Trophoblast cell (in vitro differentiated cells and primary cell): ENCODE measurements around the gene BRWD1.

ENCODE experiments used
- DNase-seq, 2 donors: peaks; one replicate each; pipeline ENCODE4 v3.0.0-alpha.2; 2016
- H2AFZ ChIP-seq: 2 replicates; pipeline ENCODE4 v1.6.1; 2013; ENCODE audit warnings: low read length, moderate library complexity, mild to moderate bottlenecking; ENCODE audit not compliant: insufficient read depth, poor library complexity
- H2AK5ac ChIP-seq: 2 replicates; pipeline ENCODE4 v1.6.1; 2013; ENCODE audit warnings: mild to moderate bottlenecking, low read length
- H2BK120ac ChIP-seq: 2 replicates; pipeline ENCODE4 v1.6.1; 2013; ENCODE audit warnings: low read length, mild to moderate bottlenecking, moderate library complexity; ENCODE audit not compliant: insufficient read depth, poor library complexity
- H2BK12ac ChIP-seq: 2 replicates; pipeline ENCODE4 v1.6.1; 2013; ENCODE audit warnings: mild to moderate bottlenecking, low read length, moderate library complexity
- H2BK5ac ChIP-seq: 2 replicates; pipeline ENCODE4 v1.6.1; 2013; ENCODE audit warnings: low read length, low read depth, moderate library complexity, mild to moderate bottlenecking; ENCODE audit not compliant: poor library complexity
- H3K14ac ChIP-seq: 2 replicates; pipeline ENCODE4 v1.6.1; 2013; ENCODE audit warnings: mild to moderate bottlenecking, low read length
- H3K18ac ChIP-seq: 2 replicates; pipeline ENCODE4 v1.6.1; 2013; ENCODE audit warnings: mild to moderate bottlenecking, low read length
- H3K23ac ChIP-seq: 2 replicates; pipeline ENCODE4 v1.6.1; 2013; ENCODE audit warnings: low read length
- H3K27ac ChIP-seq: 2 replicates; pipeline ENCODE4 v1.5.1; 2013; ENCODE audit warnings: low read depth, mild to moderate bottlenecking, inconsistent platforms, low read length, moderate library complexity
- H3K27me3 ChIP-seq: 2 replicates; pipeline ENCODE4 v1.6.1; 2013; ENCODE audit warnings: inconsistent platforms, mild to moderate bottlenecking, low read length, moderate library complexity; ENCODE audit not compliant: insufficient read depth
- H3K36me3 ChIP-seq, 2 experiments: 1 replicate in 1 of 2; 2 replicates in 1 of 2; pipeline ENCODE4 v1.6.1; 2013; ENCODE audit warnings: low read length in 2 of 2, mild to moderate bottlenecking in 2 of 2, moderate library complexity in 1 of 2; ENCODE audit not compliant: insufficient read depth in 2 of 2, control insufficient read depth in 1 of 2
- H3K4ac ChIP-seq: 2 replicates; pipeline ENCODE4 v1.6.1; 2013; ENCODE audit warnings: low read depth, mild to moderate bottlenecking, low read length, moderate library complexity
- H3K4me1 ChIP-seq, 2 experiments: 1 replicate in 1 of 2; 2 replicates in 1 of 2; pipeline ENCODE4 v1.6.1; 2013; ENCODE audit warnings: low read length in 2 of 2, mild to moderate bottlenecking in 2 of 2, moderate library complexity in 1 of 2; ENCODE audit not compliant: insufficient read depth in 2 of 2, control insufficient read depth in 1 of 2
- H3K4me2 ChIP-seq: 2 replicates; pipeline ENCODE4 v1.6.1; 2013; ENCODE audit warnings: inconsistent platforms, mild to moderate bottlenecking, low read length, moderate library complexity
- H3K4me3 ChIP-seq: 2 replicates; pipeline ENCODE4 v1.5.1; 2013; ENCODE audit warnings: mild to moderate bottlenecking, low read depth, low read length, inconsistent platforms
- H3K79me1 ChIP-seq: one replicate; pipeline ENCODE4 v1.6.1; 2013; ENCODE audit warnings: low read length
- H3K79me2 ChIP-seq: 2 replicates; pipeline ENCODE4 v1.6.1; 2013; ENCODE audit warnings: low read length, mild to moderate bottlenecking; ENCODE audit not compliant: control insufficient read depth, insufficient read depth, poor library complexity
- H3K9ac ChIP-seq: 2 replicates; pipeline ENCODE4 v1.6.1; 2013; ENCODE audit warnings: mild to moderate bottlenecking, low read length
- H3K9me3 ChIP-seq: 2 replicates; pipeline ENCODE4 v1.6.1; 2013; ENCODE audit warnings: low read depth, mild to moderate bottlenecking, control low read depth, inconsistent platforms, low read length; ENCODE audit not compliant: insufficient read depth
- H4K12ac ChIP-seq: 2 replicates; pipeline ENCODE4 v1.6.1; 2013; ENCODE audit warnings: low read depth, mild to moderate bottlenecking, low read length, moderate library complexity
- H4K8ac ChIP-seq: 2 replicates; pipeline ENCODE4 v1.6.1; 2013; ENCODE audit warnings: low read depth, mild to moderate bottlenecking, low read length, moderate library complexity
- H4K91ac ChIP-seq: one replicate; pipeline ENCODE4 v1.6.1; 2013; ENCODE audit warnings: low read depth, mild to moderate bottlenecking, low read length, moderate library complexity
- WGBS: extraction: QIAGEN DNeasy Blood & Tissue Kit; methylation state at CpG from one replicate; pipeline ENCODE4 v1.1.7; 2013; ENCODE audit warnings: missing lambda C conversion rate; ENCODE audit not compliant: insufficient read length, insufficient coverage; ENCODE audit errors: extremely low coverage; 5-methylcytosine and 5-hydroxymethylcytosine counted together

The BRWD1 gene

GRCh38 chr21:39265603-39266002 lies 47.8 kb downstream of the BRWD1 start:
- H2AK5ac ChIP-seq, result no peak overlapping the region
- H3K27ac ChIP-seq, result no peak overlapping the region
- no peak overlapping the region for H3K18ac ChIP-seq
- no peaks in the 10 kb centered on the region for H3K27me3 ChIP-seq
- peaks cover 16 to 17% of the 10 kb centered on the region in 2 experiments for H3K36me3 ChIP-seq
- WGBS, result no CpG with 5 or more reads among the region's 2 CpGs
- no peaks in the 10 kb centered on the region for H3K79me2 ChIP-seq
- H3K9me3 ChIP-seq, result no peaks in the 10 kb centered on the region
- H3K4me1 ChIP-seq, result no peaks in the 10 kb centered on the region
- no peak overlapping the region for H2AFZ ChIP-seq
- no peak overlapping the region for H3K9ac ChIP-seq
- H4K12ac ChIP-seq, result no peak overlapping the region
- H4K91ac ChIP-seq, result no peak overlapping the region
- H3K23ac ChIP-seq, result no peak overlapping the region
- no peak for DNase-seq
- no peak overlapping the region for H3K4me3 ChIP-seq
- H3K14ac ChIP-seq, result no peak overlapping the region
- no peak overlapping the region for H2BK120ac ChIP-seq
- no peak overlapping the region for H2BK12ac ChIP-seq
- no peak overlapping the region for H3K4ac ChIP-seq
- no peaks in the 10 kb centered on the region for H3K79me1 ChIP-seq
- H2BK5ac ChIP-seq, result no peak overlapping the region
- no peak overlapping the region for H3K4me2 ChIP-seq
- no peak overlapping the region for H4K8ac ChIP-seq

DNA sequence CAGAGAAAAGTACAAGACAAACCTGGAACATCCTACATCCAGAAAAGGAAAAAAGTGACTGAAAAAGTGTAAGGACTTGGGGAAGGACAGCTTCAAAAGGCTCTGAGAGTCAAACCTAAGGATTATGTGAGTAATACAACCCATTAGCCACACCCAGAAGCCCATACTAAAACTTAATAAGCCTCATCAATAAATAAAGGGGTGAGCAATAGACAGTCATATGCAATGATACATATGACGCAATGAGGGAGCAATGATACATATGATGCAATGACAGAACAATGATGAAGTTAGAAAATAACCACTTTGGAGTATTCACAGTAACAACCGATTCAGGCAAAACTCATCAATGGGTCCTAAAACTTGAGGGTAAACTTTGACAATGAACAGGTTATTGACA lies 50.1 kb downstream of the BRWD1 start:
- H2BK12ac ChIP-seq, result no peak overlapping the region
- H4K8ac ChIP-seq, result no peak overlapping the region
- H3K9me3 ChIP-seq, result no peaks in the 10 kb centered on the region
- no peak overlapping the region for H3K18ac ChIP-seq
- H3K27ac ChIP-seq, result no peak overlapping the region
- H3K36me3 ChIP-seq, result peaks cover 15 to 20% of the 10 kb centered on the region in 2 experiments
- no peak overlapping the region for H3K4ac ChIP-seq
- H2AK5ac ChIP-seq, result no peak overlapping the region
- no peak overlapping the region for H4K91ac ChIP-seq
- H3K4me1 ChIP-seq, result no peaks in the 10 kb centered on the region
- no CpG with 5 or more reads among the region's 2 CpGs for WGBS
- H2AFZ ChIP-seq, result no peak overlapping the region
- H2BK120ac ChIP-seq, result no peak overlapping the region
- H3K14ac ChIP-seq, result no peak overlapping the region
- no peak overlapping the region for H4K12ac ChIP-seq
- H3K9ac ChIP-seq, result no peak overlapping the region
- DNase-seq, result no peak
- no peak overlapping the region for H3K23ac ChIP-seq
- H3K27me3 ChIP-seq, result no peaks in the 10 kb centered on the region
- H3K4me2 ChIP-seq, result no peak overlapping the region
- no peaks in the 10 kb centered on the region for H3K79me2 ChIP-seq
- no peaks in the 10 kb centered on the region for H3K79me1 ChIP-seq
- H2BK5ac ChIP-seq, result no peak overlapping the region
- no peak overlapping the region for H3K4me3 ChIP-seq

DNA sequence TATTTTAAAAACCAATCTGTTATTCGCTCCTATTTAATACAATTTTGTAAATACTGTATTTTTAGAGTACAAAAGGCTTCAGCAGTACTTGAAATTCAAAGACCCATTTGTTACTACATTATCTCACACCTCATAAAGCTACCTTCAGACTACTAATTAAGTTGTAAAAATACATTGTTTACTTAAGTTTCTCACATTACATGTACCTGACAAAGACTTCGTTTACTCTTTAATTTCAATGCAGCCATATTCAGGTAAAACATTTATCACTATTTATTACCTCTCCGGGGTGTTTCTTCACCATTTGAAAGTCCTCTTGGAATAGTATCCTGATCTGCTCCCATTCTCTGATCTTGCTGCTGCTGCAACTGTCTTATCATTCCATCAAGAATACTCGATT lies 55.2 kb downstream of the BRWD1 start:
- no peak overlapping the region for H3K4me3 ChIP-seq
- H3K23ac ChIP-seq, result no peak overlapping the region
- no peaks in the 10 kb centered on the region for H3K4me1 ChIP-seq
- H2BK5ac ChIP-seq, result no peak overlapping the region
- H3K4me2 ChIP-seq, result no peak overlapping the region
- H3K79me1 ChIP-seq, result no peaks in the 10 kb centered on the region
- no peaks in the 10 kb centered on the region for H3K27me3 ChIP-seq
- H3K18ac ChIP-seq, result no peak overlapping the region
- H4K91ac ChIP-seq, result no peak overlapping the region
- H3K4ac ChIP-seq, result no peak overlapping the region
- no peaks in the 10 kb centered on the region for H3K9me3 ChIP-seq
- no CpG with 5 or more reads among the region's 4 CpGs for WGBS
- H2AFZ ChIP-seq, result no peak overlapping the region
- H2BK12ac ChIP-seq, result no peak overlapping the region
- no peak overlapping the region for H3K27ac ChIP-seq
- H2AK5ac ChIP-seq, result no peak overlapping the region
- no peak for DNase-seq
- no peak overlapping the region for H3K9ac ChIP-seq
- no peak overlapping the region for H4K12ac ChIP-seq
- peaks cover 13 to 18% of the 10 kb centered on the region in 2 experiments for H3K36me3 ChIP-seq
- H3K14ac ChIP-seq, result no peak overlapping the region
- H2BK120ac ChIP-seq, result no peak overlapping the region
- no peaks in the 10 kb centered on the region for H3K79me2 ChIP-seq
- no peak overlapping the region for H4K8ac ChIP-seq

- Histone ChIP-seq H2BK120ac (no peak overlapping the region), H2AFZ (no peak overlapping the region), H3K27me3 (no peaks in the 10 kb centered on the region), H3K79me2 (no peaks in the 10 kb centered on the region), H3K4ac (no peak overlapping the region), H3K23ac (no peak overlapping the region), H3K36me3 (peaks cover 17 to 18% of the 10 kb centered on the region in 2 experiments), H3K4me3 (no peak overlapping the region), H2BK12ac (no peak overlapping the region), H3K79me1 (no peaks in the 10 kb centered on the region), H3K27ac (no peak overlapping the region), H2BK5ac (no peak overlapping the region), H3K9me3 (no peaks in the 10 kb centered on the region), H4K12ac (no peak overlapping the region), H3K4me2 (no peak overlapping the region), H2AK5ac (no peak overlapping the region), H4K8ac (no peak overlapping the region), H4K91ac (no peak overlapping the region), H3K9ac (no peak overlapping the region), H3K14ac (no peak overlapping the region), H3K18ac (no peak overlapping the region), H3K4me1 (no peaks in the 10 kb centered on the region)
- DNase-seq, result no peak
- WGBS, result no CpG with 5 or more reads among the region's 3 CpGs
Measured at GRCh38 chr21:39251326-39251725, 62.1 kb downstream of the BRWD1 start.
